ENCODE measurements around the gene MAP3K14. TPM values are rescaled to one million over a fixed set of nuclear protein-coding genes. Genes with fewer than 3 reads are reported as not detected.

The MAP3K14 gene
- total RNA-seq, 1 donor from 2014 or later: 49.5 TPM

GRCh38 chr17:45287526-45288500 lies 29.0 kb downstream of the MAP3K14 start:
- H3K36me3 Mint-ChIP-seq (ENCODE audit: low read depth): peaks cover 79% of the 10 kb centered on the region
- H3K9me3 Mint-ChIP-seq: no peaks in the 10 kb centered on the region
- peaks cover 26% of the 10 kb centered on the region for H3K4me1 Mint-ChIP-seq (ENCODE audit: low read depth)
- no peak overlapping the region for H3K27ac Mint-ChIP-seq
- H3K27me3 Mint-ChIP-seq (ENCODE audit: low read depth): no peaks in the 10 kb centered on the region
- DNase-seq (ENCODE audit: low spot score): no peak
- no peak overlapping the region for H3K4me3 Mint-ChIP-seq (ENCODE audit: low read depth)
- intact Hi-C loops (cut with micrococcal nuclease): no loop called here

- H3K27ac Mint-ChIP-seq: peak overlapping the region; percentile 1
- peaks cover 20% of the 10 kb centered on the region for H3K4me1 Mint-ChIP-seq (ENCODE audit: low read depth)
- no peak overlapping the region for H3K4me3 Mint-ChIP-seq (ENCODE audit: low read depth)
- intact Hi-C loops (cut with micrococcal nuclease): no loop called here
- no peak for DNase-seq (ENCODE audit: low spot score)
- H3K36me3 Mint-ChIP-seq (ENCODE audit: low read depth): peaks cover 83% of the 10 kb centered on the region
- no peaks in the 10 kb centered on the region for H3K27me3 Mint-ChIP-seq (ENCODE audit: low read depth)
- H3K9me3 Mint-ChIP-seq: no peaks in the 10 kb centered on the region
These were observed 30.5 kb downstream of the MAP3K14 start for GRCh38 chr17:45286286-45286685.

- Mint-ChIP-seq H3K27ac (peak overlapping the region; percentile 69), H3K27me3 (ENCODE audit: low read depth) (no peaks in the 10 kb centered on the region), H3K36me3 (ENCODE audit: low read depth) (peaks cover 74% of the 10 kb centered on the region), H3K4me3 (ENCODE audit: low read depth) (no peak overlapping the region), H3K4me1 (ENCODE audit: low read depth) (peaks cover 7% of the 10 kb centered on the region), H3K9me3 (no peaks in the 10 kb centered on the region)
- intact Hi-C loops (cut with micrococcal nuclease): no loop called here
- DNase-seq (ENCODE audit: low spot score): no peak
These were observed 32.4 kb downstream of the MAP3K14 start for GRCh38 chr17:45284176-45285140.

- H3K27me3 Mint-ChIP-seq (ENCODE audit: low read depth): no peaks in the 10 kb centered on the region
- H3K36me3 Mint-ChIP-seq (ENCODE audit: low read depth): peaks cover 72% of the 10 kb centered on the region
- no peaks in the 10 kb centered on the region for H3K9me3 Mint-ChIP-seq
- H3K27ac Mint-ChIP-seq: peak overlapping the region; percentile 54
- intact Hi-C loops (cut with micrococcal nuclease): no loop called here
- no peak overlapping the region for H3K4me3 Mint-ChIP-seq (ENCODE audit: low read depth)
- no peak for DNase-seq (ENCODE audit: low spot score)
- peaks cover 5% of the 10 kb centered on the region for H3K4me1 Mint-ChIP-seq (ENCODE audit: low read depth)
These were observed 33.1 kb downstream of the MAP3K14 start for GRCh38 chr17:45283711-45284110.

GRCh38 chr17:45282683-45283644 lies 33.9 kb downstream of the MAP3K14 start:
- Mint-ChIP-seq H3K9me3 (no peaks in the 10 kb centered on the region), H3K36me3 (ENCODE audit: low read depth) (peaks cover 70% of the 10 kb centered on the region), H3K27ac (peak overlapping the region; percentile 8), H3K27me3 (ENCODE audit: low read depth) (no peaks in the 10 kb centered on the region), H3K4me3 (ENCODE audit: low read depth) (no peak overlapping the region), H3K4me1 (ENCODE audit: low read depth) (peaks cover 7% of the 10 kb centered on the region)
- intact Hi-C loops (cut with micrococcal nuclease): no loop called here
- no peak for DNase-seq (ENCODE audit: low spot score)

- DNase-seq (ENCODE audit: low spot score): no peak
- Mint-ChIP-seq H3K4me3 (ENCODE audit: low read depth) (no peak overlapping the region), H3K27ac (peak overlapping the region; percentile 58), H3K4me1 (ENCODE audit: low read depth) (peaks cover 15% of the 10 kb centered on the region), H3K27me3 (ENCODE audit: low read depth) (no peaks in the 10 kb centered on the region), H3K9me3 (no peaks in the 10 kb centered on the region), H3K36me3 (ENCODE audit: low read depth) (peaks cover 58% of the 10 kb centered on the region)
- intact Hi-C loops (cut with micrococcal nuclease): no loop called here
These were observed 36.9 kb downstream of the MAP3K14 start for GRCh38 chr17:45279898-45280297.

GRCh38 chr17:45277992-45278391 lies 38.8 kb downstream of the MAP3K14 start:
- Mint-ChIP-seq H3K4me1 (ENCODE audit: low read depth) (peaks cover 14% of the 10 kb centered on the region), H3K27me3 (ENCODE audit: low read depth) (no peaks in the 10 kb centered on the region), H3K36me3 (ENCODE audit: low read depth) (peaks cover 56% of the 10 kb centered on the region), H3K27ac (peak overlapping the region; percentile 27), H3K4me3 (ENCODE audit: low read depth) (no peak overlapping the region), H3K9me3 (no peaks in the 10 kb centered on the region)
- intact Hi-C loops (cut with micrococcal nuclease): loop anchor here (1.0 kb wide), 2 partner anchors 26 to 107 kb away; no protein-coding TSS in a partner anchor
- DNase-seq (ENCODE audit: low spot score): no peak

- Mint-ChIP-seq H3K4me1 (ENCODE audit: low read depth) (peaks cover 14% of the 10 kb centered on the region), H3K36me3 (ENCODE audit: low read depth) (peaks cover 54% of the 10 kb centered on the region), H3K9me3 (no peaks in the 10 kb centered on the region), H3K4me3 (ENCODE audit: low read depth) (no peak overlapping the region), H3K27me3 (ENCODE audit: low read depth) (no peaks in the 10 kb centered on the region), H3K27ac (peak overlapping the region; percentile 63)
- DNase-seq (ENCODE audit: low spot score): peak; percentile 80
- intact Hi-C loops (cut with micrococcal nuclease): loop anchor here (1.0 kb wide), 2 partner anchors 25 to 108 kb away; no protein-coding TSS in a partner anchor
These were observed 39.5 kb downstream of the MAP3K14 start for GRCh38 chr17:45277216-45277849.

GRCh38 chr17:45276031-45276430 lies 40.8 kb downstream of the MAP3K14 start:
- Mint-ChIP-seq H3K4me3 (ENCODE audit: low read depth) (no peak overlapping the region), H3K27me3 (ENCODE audit: low read depth) (no peaks in the 10 kb centered on the region), H3K4me1 (ENCODE audit: low read depth) (peaks cover 14% of the 10 kb centered on the region), H3K27ac (no peak overlapping the region), H3K9me3 (no peaks in the 10 kb centered on the region), H3K36me3 (ENCODE audit: low read depth) (peaks cover 55% of the 10 kb centered on the region)
- no peak for DNase-seq (ENCODE audit: low spot score)
- intact Hi-C loops (cut with micrococcal nuclease): no loop called here

GRCh38 chr17:45274033-45274432 lies 42.8 kb downstream of the MAP3K14 start:
- Mint-ChIP-seq H3K4me3 (ENCODE audit: low read depth) (no peak overlapping the region), H3K27me3 (ENCODE audit: low read depth) (no peaks in the 10 kb centered on the region), H3K36me3 (ENCODE audit: low read depth) (peaks cover 63% of the 10 kb centered on the region), H3K9me3 (no peaks in the 10 kb centered on the region), H3K4me1 (ENCODE audit: low read depth) (peaks cover 24% of the 10 kb centered on the region), H3K27ac (no peak overlapping the region)
- no peak for DNase-seq (ENCODE audit: low spot score)
- intact Hi-C loops (cut with micrococcal nuclease): no loop called here

GRCh38 chr17:45273551-45273957 lies 43.3 kb downstream of the MAP3K14 start:
- Mint-ChIP-seq H3K27me3 (ENCODE audit: low read depth) (no peaks in the 10 kb centered on the region), H3K4me3 (ENCODE audit: low read depth) (no peak overlapping the region), H3K4me1 (ENCODE audit: low read depth) (peaks cover 24% of the 10 kb centered on the region), H3K27ac (peak overlapping the region; percentile 49), H3K36me3 (ENCODE audit: low read depth) (peaks cover 63% of the 10 kb centered on the region), H3K9me3 (no peaks in the 10 kb centered on the region)
- intact Hi-C loops (cut with micrococcal nuclease): no loop called here
- no peak for DNase-seq (ENCODE audit: low spot score)

Measured in activated T-helper 2 cell treated with anti-CD3 and anti-CD28 coated beads, Interferon-gamma antibody, Interleukin-2, Interleukin-4, amounts not matched to agents 10 μg/mL and 5 μg/mL and 100 μg/mL, durations not matched to agents 14 hours and 24 hours and 36 hours (primary cell).